Measurements from ENCODE around the gene ABCD3.

Gene ABCD3

GRCh38 chr1:94541246-94542087, 123.3 kb downstream of the ABCD3 start, which contains the start of gene F3 (continued):
- TF ChIP-seq AEBP2 (tag by site-specific recombination; IDR thresholded peaks at IDR 0.05; ENCODE audit: borderline replicate concordance) (no peak), ZNF416 (tag by site-specific recombination; IDR thresholded peaks at IDR 0.05) (no peak), ZNF132 (tag by site-specific recombination; IDR thresholded peaks at IDR 0.05; ENCODE audit: borderline replicate concordance) (no peak), YY2 (tag by site-specific recombination; IDR thresholded peaks at IDR 0.05) (no peak), ZNF335 (tag by site-specific recombination; conservative IDR thresholded peaks at IDR 0.05) (peak; percentile 10; the same call in 1 of the 2 replicates)
- TF ChIP-seq, protein P1, sequence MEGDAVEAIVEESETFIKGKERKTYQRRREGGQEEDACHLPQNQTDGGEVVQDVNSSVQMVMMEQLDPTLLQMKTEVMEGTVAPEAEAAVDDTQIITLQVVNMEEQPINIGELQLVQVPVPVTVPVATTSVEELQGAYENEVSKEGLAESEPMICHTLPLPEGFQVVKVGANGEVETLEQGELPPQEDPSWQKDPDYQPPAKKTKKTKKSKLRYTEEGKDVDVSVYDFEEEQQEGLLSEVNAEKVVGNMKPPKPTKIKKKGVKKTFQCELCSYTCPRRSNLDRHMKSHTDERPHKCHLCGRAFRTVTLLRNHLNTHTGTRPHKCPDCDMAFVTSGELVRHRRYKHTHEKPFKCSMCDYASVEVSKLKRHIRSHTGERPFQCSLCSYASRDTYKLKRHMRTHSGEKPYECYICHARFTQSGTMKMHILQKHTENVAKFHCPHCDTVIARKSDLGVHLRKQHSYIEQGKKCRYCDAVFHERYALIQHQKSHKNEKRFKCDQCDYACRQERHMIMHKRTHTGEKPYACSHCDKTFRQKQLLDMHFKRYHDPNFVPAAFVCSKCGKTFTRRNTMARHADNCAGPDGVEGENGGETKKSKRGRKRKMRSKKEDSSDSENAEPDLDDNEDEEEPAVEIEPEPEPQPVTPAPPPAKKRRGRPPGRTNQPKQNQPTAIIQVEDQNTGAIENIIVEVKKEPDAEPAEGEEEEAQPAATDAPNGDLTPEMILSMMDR (tag by site-specific recombination; IDR thresholded peaks at IDR 0.05), result peak; percentile 50

DNA sequence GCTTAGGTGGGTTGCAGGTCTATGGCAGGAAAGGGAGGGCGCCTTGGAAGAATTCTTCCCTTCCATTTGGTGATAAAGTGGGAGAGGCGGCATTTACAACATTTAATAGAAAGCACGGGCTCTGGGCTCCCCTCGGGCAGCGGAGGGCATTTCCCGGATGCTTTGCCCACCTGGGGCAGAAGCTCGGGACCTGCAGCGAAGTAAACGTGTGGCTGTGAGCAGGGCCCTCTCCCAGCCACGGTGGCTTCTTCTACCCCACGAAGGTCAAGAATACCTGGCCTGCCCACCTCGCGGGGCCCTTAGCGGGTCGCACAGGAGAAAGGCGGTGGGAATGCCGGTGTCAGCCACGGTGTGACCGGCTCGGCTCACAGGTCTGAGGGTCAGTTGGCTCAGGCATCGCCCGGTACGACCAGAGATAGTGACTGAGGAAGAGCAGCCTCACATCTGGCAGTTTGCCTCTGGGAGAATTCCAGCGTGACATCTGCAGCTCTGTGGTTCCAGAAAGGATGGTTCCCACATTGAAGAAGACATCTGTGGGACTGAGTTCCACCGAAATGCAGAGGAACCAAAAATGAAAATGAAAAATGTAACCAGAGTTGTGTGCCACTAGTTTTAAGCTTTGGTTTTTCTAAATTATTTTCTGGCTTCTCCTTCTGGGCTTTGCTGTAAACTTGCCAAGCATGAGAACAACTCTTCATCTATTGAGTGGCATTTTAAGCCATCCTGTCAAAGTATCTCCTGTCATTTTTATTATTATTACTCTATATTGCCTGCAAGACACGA, 124.1 kb downstream of the ABCD3 start:
- Histone ChIP-seq H3K36me3 (ENCODE audit: control insufficient read depth in 2 of 2, insufficient read depth in 1 of 2, low read length in 2 of 2) (peaks cover 0 to 16% of the 10 kb centered on the region in 2 experiments; a peak in 1 of 3 replicates), H3K9me3 (ENCODE audit: control insufficient read depth, insufficient read depth, low read depth, low read length) (no peaks in the 10 kb centered on the region), H3K27ac (ENCODE audit: extremely low read depth, low read depth, low read length) (peak overlapping the region; percentile 47; the same call in 1 of the 2 replicates), H3K4me1 (ENCODE audit: control insufficient read depth, insufficient read depth, low read length) (peaks cover 4% of the 10 kb centered on the region; the same call in 1 of the 2 replicates), H3K4me3 (ENCODE audit: low read depth, low read length) (peak overlapping the region; percentile 78)
- CTCF ChIA-PET, result interaction anchor here (0.5 to 2.8 kb wide), 8 partner anchors 18 to 262 kb away, joined by 3 to 7 read pairs (median 3); no protein-coding TSS in a partner anchor
- POLR2A ChIA-PET, result interaction anchor here (2.0 kb wide), 1 partner anchor 18 kb away, joined by 9 read pairs; no protein-coding TSS in a partner anchor
- TF ChIP-seq ZNF513 (tag by site-specific recombination; IDR thresholded peaks at IDR 0.05) (no peak), ZIC2 (tag by site-specific recombination; IDR thresholded peaks at IDR 0.05) (peak; percentile 31), ZNF132 (tag by site-specific recombination; IDR thresholded peaks at IDR 0.05; ENCODE audit: borderline replicate concordance) (no peak), ZNF660 (tag by site-specific recombination; IDR thresholded peaks at IDR 0.05) (no peak), OSR2 (tag by site-specific recombination; IDR thresholded peaks at IDR 0.05) (no peak), PRDM6 (tag by site-specific recombination; IDR thresholded peaks at IDR 0.05) (no peak), ZBTB17 (tag by site-specific recombination; IDR thresholded peaks at IDR 0.05) (peak; percentile 82), ZBTB20 (tag by site-specific recombination; IDR thresholded peaks at IDR 0.05) (peak; percentile 10; the same call in 1 of the 2 replicates), GLIS2 (tag by site-specific recombination; IDR thresholded peaks at IDR 0.05) (no peak), ZEB2 (tag by site-specific recombination; IDR thresholded peaks at IDR 0.05) (peak; percentile 74), ZBTB1 (tag by site-specific recombination; IDR thresholded peaks at IDR 0.05) (no peak), ZNF112 (tag by site-specific recombination; IDR thresholded peaks at IDR 0.05) (no peak), ZNF626 (tag by site-specific recombination; IDR thresholded peaks at IDR 0.05) (no peak), ZNF501 (tag by site-specific recombination; IDR thresholded peaks at IDR 0.05) (no peak), ZNF202 (tag by site-specific recombination; IDR thresholded peaks at IDR 0.05; ENCODE audit: borderline replicate concordance) (no peak)
- TF ChIP-seq, protein P2, sequence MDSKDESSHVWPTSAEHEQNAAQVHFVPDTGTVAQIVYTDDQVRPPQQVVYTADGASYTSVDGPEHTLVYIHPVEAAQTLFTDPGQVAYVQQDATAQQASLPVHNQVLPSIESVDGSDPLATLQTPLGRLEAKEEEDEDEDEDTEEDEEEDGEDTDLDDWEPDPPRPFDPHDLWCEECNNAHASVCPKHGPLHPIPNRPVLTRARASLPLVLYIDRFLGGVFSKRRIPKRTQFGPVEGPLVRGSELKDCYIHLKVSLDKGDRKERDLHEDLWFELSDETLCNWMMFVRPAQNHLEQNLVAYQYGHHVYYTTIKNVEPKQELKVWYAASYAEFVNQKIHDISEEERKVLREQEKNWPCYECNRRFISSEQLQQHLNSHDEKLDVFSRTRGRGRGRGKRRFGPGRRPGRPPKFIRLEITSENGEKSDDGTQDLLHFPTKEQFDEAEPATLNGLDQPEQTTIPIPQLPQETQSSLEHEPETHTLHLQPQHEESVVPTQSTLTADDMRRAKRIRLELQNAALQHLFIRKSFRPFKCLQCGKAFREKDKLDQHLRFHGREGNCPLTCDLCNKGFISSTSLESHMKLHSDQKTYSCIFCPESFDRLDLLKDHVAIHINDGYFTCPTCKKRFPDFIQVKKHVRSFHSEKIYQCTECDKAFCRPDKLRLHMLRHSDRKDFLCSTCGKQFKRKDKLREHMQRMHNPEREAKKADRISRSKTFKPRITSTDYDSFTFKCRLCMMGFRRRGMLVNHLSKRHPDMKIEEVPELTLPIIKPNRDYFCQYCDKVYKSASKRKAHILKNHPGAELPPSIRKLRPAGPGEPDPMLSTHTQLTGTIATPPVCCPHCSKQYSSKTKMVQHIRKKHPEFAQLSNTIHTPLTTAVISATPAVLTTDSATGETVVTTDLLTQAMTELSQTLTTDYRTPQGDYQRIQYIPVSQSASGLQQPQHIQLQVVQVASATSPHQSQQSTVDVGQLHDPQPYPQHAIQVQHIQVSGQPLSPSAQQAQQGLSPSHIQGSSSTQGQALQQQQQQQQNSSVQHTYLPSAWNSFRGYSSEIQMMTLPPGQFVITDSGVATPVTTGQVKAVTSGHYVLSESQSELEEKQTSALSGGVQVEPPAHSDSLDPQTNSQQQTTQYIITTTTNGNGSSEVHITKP (tag by site-specific recombination; IDR thresholded peaks at IDR 0.05), result 0 out of 2 replicates have a peak, but pooled peaks have one; percentile 7
- TF ChIP-seq, protein P3, sequence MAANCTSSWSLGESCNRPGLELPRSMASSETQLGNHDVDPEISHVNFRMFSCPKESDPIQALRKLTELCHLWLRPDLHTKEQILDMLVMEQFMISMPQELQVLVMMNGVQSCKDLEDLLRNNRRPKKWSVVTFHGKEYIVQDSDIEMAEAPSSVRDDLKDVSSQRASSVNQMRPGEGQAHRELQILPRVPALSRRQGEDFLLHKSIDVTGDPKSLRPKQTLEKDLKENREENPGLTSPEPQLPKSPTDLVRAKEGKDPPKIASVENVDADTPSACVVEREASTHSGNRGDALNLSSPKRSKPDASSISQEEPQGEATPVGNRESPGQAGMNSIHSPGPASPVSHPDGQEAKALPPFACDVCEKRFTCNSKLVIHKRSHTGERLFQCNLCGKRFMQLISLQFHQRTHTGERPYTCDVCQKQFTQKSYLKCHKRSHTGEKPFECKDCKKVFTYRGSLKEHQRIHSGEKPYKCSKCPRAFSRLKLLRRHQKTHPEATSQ (tag by site-specific recombination; IDR thresholded peaks at IDR 0.05), result no peak
